ENCODE measurements around the gene NQO2.

DNA sequence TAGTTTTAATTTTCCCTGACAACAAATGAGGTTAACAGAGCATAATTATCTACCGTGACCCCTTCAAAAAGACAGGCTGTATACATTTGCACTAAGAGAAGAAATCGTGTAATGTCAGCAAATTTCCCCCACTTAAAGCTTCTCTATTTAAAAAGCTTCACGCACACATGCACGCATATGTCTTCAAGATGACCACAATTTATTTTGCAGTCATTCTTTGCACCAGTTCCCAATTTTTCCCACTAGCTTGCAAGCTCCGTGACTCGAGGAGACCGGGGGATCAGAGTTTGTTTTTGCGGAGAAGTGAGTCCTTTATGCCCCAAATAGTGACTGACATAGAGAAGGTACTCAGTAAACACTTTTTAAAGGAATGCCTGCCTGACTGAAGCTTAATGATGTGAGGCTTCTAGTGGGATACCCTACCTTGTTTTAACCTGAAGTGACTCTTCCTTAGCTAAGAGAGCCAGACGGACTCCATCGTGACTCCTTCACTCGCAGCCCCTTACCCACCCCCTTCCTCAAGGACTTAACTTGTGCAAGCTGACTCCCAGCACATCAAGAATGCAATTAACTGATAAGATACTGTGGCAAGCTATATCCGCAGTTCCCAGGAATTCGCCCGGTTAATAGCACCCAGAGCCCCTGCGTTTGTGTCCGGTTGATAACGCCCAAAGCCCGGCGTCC, 9.3 kb upstream of the NQO2 start:
- TF ChIP-seq, protein P1, sequence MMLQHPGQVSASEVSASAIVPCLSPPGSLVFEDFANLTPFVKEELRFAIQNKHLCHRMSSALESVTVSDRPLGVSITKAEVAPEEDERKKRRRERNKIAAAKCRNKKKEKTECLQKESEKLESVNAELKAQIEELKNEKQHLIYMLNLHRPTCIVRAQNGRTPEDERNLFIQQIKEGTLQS (IDR thresholded peaks at IDR 0.05; ENCODE audit: borderline replicate concordance, extremely low read depth, low read depth, low read length): no peak
- TF ChIP-seq, protein P2, sequence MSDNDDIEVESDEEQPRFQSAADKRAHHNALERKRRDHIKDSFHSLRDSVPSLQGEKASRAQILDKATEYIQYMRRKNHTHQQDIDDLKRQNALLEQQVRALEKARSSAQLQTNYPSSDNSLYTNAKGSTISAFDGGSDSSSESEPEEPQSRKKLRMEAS (IDR thresholded peaks at IDR 0.05; ENCODE audit: low read depth, low read length): no peak
- TF ChIP-seq EP300 (IDR thresholded peaks at IDR 0.05; ENCODE audit: borderline replicate concordance in 1 of 2, control insufficient read depth in 1 of 2, low read depth in 2 of 2, low read length in 2 of 2) (no peak), CBX5 (IDR thresholded peaks at IDR 0.05; ENCODE audit: low read depth) (no peak), BCL3 (IDR thresholded peaks at IDR 0.05; ENCODE audit: borderline replicate concordance, insufficient read depth, low read depth, low read length, poor library complexity, severe bottlenecking) (no peak)
